Endothelial cell of umbilical vein (primary cell): ENCODE measurements around the gene AP1M1. TPM values are rescaled to one million over a fixed set of nuclear protein-coding genes. Genes with fewer than 3 reads are reported as not detected.

Experiments
- BruUV-seq: library from RNA; stranded (reverse); fragments of 400-500 nt; replicated peaks from 2 replicates; lab custom pipeline; 2021; lab: Mats Ljungman, UMichigan
- CTCF ChIA-PET: fragments of 300-600, 350-600 bp; sonication (Branson Sonifier 250); formaldehyde crosslinking; loops from one replicate; lab custom pipeline; 2021; ENCODE audit warnings: antibody characterized with exemption, inconsistent platforms; lab: Charles Lee
- POLR2A ChIA-PET: fragments of 300-600, 350-600 bp; sonication (Branson Sonifier 250); formaldehyde crosslinking; loops from one replicate; lab custom pipeline; 2021; ENCODE audit warnings: antibody characterized with exemption, inconsistent platforms; lab: Charles Lee
- DNase-seq: peaks from one replicate; pipeline ENCODE4 v3.0.0-alpha.2; 2011; ENCODE audit warnings: low read depth, low spot score
- FAIRE-seq: peaks from 2 replicates; lab custom pipeline; 2011; peaks lifted over from hg19 to GRCh38; lab: Jason Lieb, UNC
- H2AFZ ChIP-seq: 2 replicates; pipeline ENCODE4 v1.6.0; 2012; ENCODE audit warnings: low read depth, low read length, control low read depth, inconsistent platforms
- H3K27ac ChIP-seq: 2 replicates; pipeline ENCODE4 v1.5.1; 2011; ENCODE audit warnings: low read depth, mild to moderate bottlenecking, control low read depth, low read length, moderate library complexity; ENCODE audit not compliant: insufficient read depth
- H3K27me3 ChIP-seq, 2 experiments: 2 replicates each; pipeline versions ENCODE4 v1.6.0 to v1.6.1; 2011; ENCODE audit warnings: low read length in 2 of 2, mixed read lengths in 1 of 2; ENCODE audit not compliant: control insufficient read depth in 2 of 2, insufficient read depth in 2 of 2
- H3K36me3 ChIP-seq, 2 experiments: 2 replicates in 1 of 2; 3 replicates in 1 of 2; pipeline ENCODE4 v1.5.1; 2011; ENCODE audit warnings: low read length in 2 of 2, mild to moderate bottlenecking in 1 of 2, moderate library complexity in 1 of 2; ENCODE audit not compliant: control insufficient read depth in 2 of 2, insufficient read depth in 2 of 2; ENCODE audit errors: extremely low read depth in 1 of 2
- H3K4me1 ChIP-seq: 3 replicates; pipeline ENCODE4 v1.5.1; 2011; ENCODE audit warnings: mild to moderate bottlenecking, low read length; ENCODE audit not compliant: control insufficient read depth, insufficient read depth; ENCODE audit errors: extremely low read depth
- H3K4me2 ChIP-seq: 2 replicates; pipeline ENCODE4 v1.6.1; 2011; ENCODE audit warnings: low read length, control low read depth, mixed read lengths; ENCODE audit not compliant: insufficient read depth
- H3K4me3 ChIP-seq, 3 experiments: fragments of 200-600 bp in 1 of 3; sonication (generic), shearing (Covaris generic) in 1 of 3; replicated peaks in 1 of 3; 2 replicates each; pipeline ENCODE4 v1.5.1; 2011 to 2016; ENCODE audit warnings: control low read depth in 3 of 3, low read length in 3 of 3, mild to moderate bottlenecking in 2 of 3, inconsistent platforms in 1 of 3, low read depth in 1 of 3, moderate library complexity in 1 of 3; ENCODE audit not compliant: insufficient read depth in 1 of 3
- H3K79me2 ChIP-seq: 2 replicates; pipeline ENCODE4 v1.6.0; 2012; ENCODE audit warnings: low read length, inconsistent platforms; ENCODE audit not compliant: control insufficient read depth, insufficient read depth
- H3K9ac ChIP-seq: replicated peaks from 2 replicates; pipeline ENCODE3; 2011; ENCODE audit warnings: low read length, control low read depth; ENCODE audit not compliant: insufficient read depth; ENCODE audit errors: extremely low read depth
- H3K9me1 ChIP-seq: replicated peaks from 3 replicates; pipeline ENCODE4 v1.6.0; 2011; ENCODE audit warnings: mild to moderate bottlenecking, low read length; ENCODE audit not compliant: control insufficient read depth, insufficient read depth; ENCODE audit errors: extremely low read depth
- H3K9me3 ChIP-seq: replicated peaks from 2 replicates; pipeline ENCODE4 v1.5.1; 2012; ENCODE audit warnings: low read length, inconsistent platforms; ENCODE audit not compliant: control insufficient read depth, insufficient read depth
- H4K20me1 ChIP-seq: replicated peaks from 2 replicates; pipeline ENCODE3; 2011; ENCODE audit warnings: mild to moderate bottlenecking, low read length; ENCODE audit not compliant: control insufficient read depth, insufficient read depth; ENCODE audit errors: extremely low read depth
- EZH2 ChIP-seq: IDR thresholded peaks from 2 replicates; pipeline ENCODE4 v1.6.1; 2012; ENCODE audit warnings: borderline replicate concordance, low read depth, mild to moderate bottlenecking, moderate library complexity, low read length, inconsistent platforms; ENCODE audit not compliant: severe bottlenecking
- JUN ChIP-seq: IDR thresholded peaks from 2 replicates; pipeline ENCODE4 v1.6.1; 2011; ENCODE audit warnings: borderline replicate concordance, low read depth; ENCODE audit not compliant: insufficient read length, insufficient read depth
- MAX ChIP-seq: IDR thresholded peaks from 2 replicates; pipeline ENCODE4 v1.6.1; 2011; ENCODE audit not compliant: insufficient read depth, insufficient read length
- POLR2AphosphoS5 ChIP-seq: IDR thresholded peaks from 2 replicates; pipeline ENCODE4 v1.6.1; 2012; ENCODE audit warnings: low read depth, mild to moderate bottlenecking, control low read depth, low read length, moderate library complexity; ENCODE audit not compliant: insufficient read depth
- dilution Hi-C: fragments of 300-500 bp; cut with MboI; formaldehyde crosslinking; loops from one replicate; pipeline ENCODE4 v1.15.0; 2019; ENCODE audit warnings: low sequenced_read_pairs; ENCODE audit not compliant: extremely low pct_ligation_motif_present
- intact Hi-C: fragments of 100-400 bp; cut with micrococcal nuclease; formaldehyde crosslinking; loops from one replicate; pipeline ENCODE4 v1.10.0; 2022
- polyA plus RNA-seq, 4 experiments: library from polyadenylated mRNA; depleted of rRNA in 3 of 4; stranded (reverse) in 3 of 4; unstranded in 1 of 4; fragments of >200 nt; gene quantifications; 2 replicates each; pipeline versions ENCODE4 v1.2.1 to v1.2.3, GENCODE V29; 2011 to 2012; ENCODE audit warnings: missing spikeins in 1 of 4
- total RNA-seq: library from RNA; stranded (reverse); gene quantifications from 2 replicates; pipeline ENCODE4 v1.2.3, GENCODE V29; 2021

AP1M1 gene
- total and polyA plus RNA-seq, 2 donors (not counting 3 experiments of a cell fraction or from before 2014, with no cell fraction given) = 99.3 to 129 TPM

- H3K27ac ChIP-seq = no peak overlapping the region
- H3K36me3 ChIP-seq = peaks cover 2 to 35% of the 10 kb centered on the region in 2 experiments
- DNase-seq (no peak), FAIRE-seq (no peak)
- ChIA-PET POLR2A (no interaction called here), CTCF (no interaction called here)
- H2AFZ ChIP-seq = no peak overlapping the region
- H3K4me1 ChIP-seq = peaks cover 6% of the 10 kb centered on the region
- H3K9me1 ChIP-seq = no peaks in the 10 kb centered on the region
- H3K4me3 ChIP-seq = no peak overlapping the region
- BruUV-seq = no TSS peak
- intact Hi-C loops = no loop called here
- no peak overlapping the region for H3K4me2 ChIP-seq
- dilution Hi-C loops = no loop called here
- H3K9me3 ChIP-seq = no peaks in the 10 kb centered on the region
- H3K9ac ChIP-seq = no peak overlapping the region
- peaks cover 22% of the 10 kb centered on the region for H3K79me2 ChIP-seq
- no peaks in the 10 kb centered on the region for H4K20me1 ChIP-seq
- TF ChIP-seq JUN (no peak), EZH2 (no peak), POLR2AphosphoS5 (no peak)
- H3K27me3 ChIP-seq = no peaks in the 10 kb centered on the region
These were observed 7.0 kb upstream of the AP1M1 start for GRCh38 chr19:16190736-16191135.

- no peak for TF ChIP-seq MAX
- CTCF ChIA-PET = no interaction called here
- peaks cover 2 to 35% of the 10 kb centered on the region in 2 experiments for H3K36me3 ChIP-seq
These were observed 6.3 kb upstream of the AP1M1 start for GRCh38 chr19:16191216-16191908.

More at GRCh38 chr19:16191216-16191908, 6.3 kb upstream of the AP1M1 start:
- H3K4me2 ChIP-seq = no peak overlapping the region
- POLR2A ChIA-PET = no interaction called here
- H3K9me1 ChIP-seq = no peaks in the 10 kb centered on the region
- H2AFZ ChIP-seq = no peak overlapping the region
- no peaks in the 10 kb centered on the region for H3K27me3 ChIP-seq
- DNase-seq = no peak
- no peak for FAIRE-seq
- H3K4me3 ChIP-seq = no peak overlapping the region
- H3K4me1 ChIP-seq = peaks cover 2% of the 10 kb centered on the region
- dilution Hi-C loops = no loop called here
- no peak overlapping the region for H3K9ac ChIP-seq
- H3K9me3 ChIP-seq = no peaks in the 10 kb centered on the region
- H3K27ac ChIP-seq = no peak overlapping the region
- no peaks in the 10 kb centered on the region for H4K20me1 ChIP-seq
- BruUV-seq = TSS peak; percentile 2
- H3K79me2 ChIP-seq = peaks cover 16% of the 10 kb centered on the region
- intact Hi-C loops = no loop called here
